Activated naive CD8-positive, alpha-beta T cell (primary cell): ENCODE measurements around the gene PEX11A.

Experiments used
- H3K27ac Mint-ChIP-seq: one replicate; pipeline ENCODE4 v1.8.0; 2021; ENCODE audit warnings: mixed read lengths
- H3K27me3 Mint-ChIP-seq: one replicate; pipeline ENCODE4 v1.8.0; 2021; ENCODE audit warnings: mixed read lengths
- H3K36me3 Mint-ChIP-seq: one replicate; pipeline ENCODE4 v1.8.0; 2021; ENCODE audit warnings: mixed read lengths
- H3K4me1 Mint-ChIP-seq: one replicate; pipeline ENCODE4 v1.8.0; 2021; ENCODE audit warnings: low read depth, mixed read lengths
- H3K4me3 Mint-ChIP-seq: one replicate; pipeline ENCODE4 v1.8.0; 2021; ENCODE audit warnings: mild to moderate bottlenecking, mixed read lengths
- H3K9me3 Mint-ChIP-seq: one replicate; pipeline ENCODE4 v1.8.0; 2021; ENCODE audit warnings: low read depth, mixed read lengths

PEX11A gene

DNA sequence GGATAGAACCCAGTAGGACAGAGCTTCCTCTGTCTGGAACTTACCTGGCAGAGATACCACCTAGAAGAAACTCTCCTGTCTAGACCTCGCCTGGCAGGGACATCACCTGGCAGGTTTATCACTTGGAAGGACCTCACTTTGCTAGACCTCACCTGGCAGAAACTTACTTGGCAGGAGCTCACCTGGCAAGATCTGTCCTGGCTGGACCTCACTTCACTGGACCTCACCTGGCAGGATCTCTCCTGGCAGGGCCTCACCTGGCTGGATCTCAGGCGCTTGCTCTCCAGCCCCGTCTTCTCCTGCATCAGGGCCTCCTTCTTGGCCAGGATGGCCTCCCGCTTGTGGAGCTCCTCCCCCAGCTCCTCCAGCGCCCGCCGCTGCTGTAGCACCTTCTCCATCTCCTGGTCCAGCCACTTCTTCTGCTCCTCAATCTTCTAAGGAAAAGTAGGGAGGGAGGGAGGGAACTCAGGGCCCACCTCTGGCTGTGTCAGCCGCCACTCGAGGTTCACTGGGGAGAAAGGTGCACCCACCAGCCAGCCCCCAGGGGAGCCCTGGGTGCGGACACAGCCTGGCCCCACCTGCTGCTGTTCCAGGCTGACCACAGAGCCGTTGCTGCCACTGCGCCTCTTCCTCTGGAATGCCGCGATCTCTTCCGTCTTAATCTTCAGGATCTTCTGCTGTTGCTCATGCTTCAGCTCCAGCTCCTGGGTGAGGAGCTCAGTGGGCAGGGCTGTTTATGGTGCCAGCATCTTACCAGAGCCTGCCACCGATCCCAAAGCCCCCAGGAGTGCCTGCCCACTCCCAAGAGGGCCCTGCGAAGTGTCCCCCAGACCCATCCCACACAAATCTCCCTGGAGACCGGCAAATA, 57.8 kb downstream of the PEX11A start:
- Mint-ChIP-seq H3K4me1 (no peaks in the 10 kb centered on the region), H3K4me3 (no peak overlapping the region), H3K27me3 (no peaks in the 10 kb centered on the region), H3K27ac (no peak overlapping the region), H3K9me3 (no peaks in the 10 kb centered on the region), H3K36me3 (peaks cover 2% of the 10 kb centered on the region)

DNA sequence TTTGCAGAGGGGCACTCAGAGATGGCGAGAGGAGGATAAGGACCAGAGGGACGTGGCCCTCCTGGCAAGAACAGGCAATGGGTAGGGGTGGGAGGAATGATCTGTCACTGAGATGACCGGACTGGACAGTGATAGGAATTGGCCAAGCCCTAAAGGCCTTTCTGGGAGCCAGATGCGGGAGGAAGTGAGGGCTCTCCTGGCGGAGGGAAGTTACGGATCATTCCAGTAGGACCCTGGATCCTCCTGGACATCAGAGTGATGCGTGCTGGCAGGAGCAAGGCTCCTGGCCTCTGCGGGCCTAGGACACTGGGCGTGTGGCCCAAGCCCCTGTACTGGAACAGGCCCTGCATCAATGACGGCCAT, 58.7 kb downstream of the PEX11A start:
- Mint-ChIP-seq H3K27ac (no peak overlapping the region), H3K36me3 (peaks cover 2% of the 10 kb centered on the region), H3K4me1 (no peaks in the 10 kb centered on the region), H3K4me3 (no peak overlapping the region), H3K27me3 (no peaks in the 10 kb centered on the region), H3K9me3 (no peaks in the 10 kb centered on the region)
